Keratinocyte (primary cell): ENCODE results near the gene LAMA3. TPM values are rescaled to one million over a fixed set of nuclear protein-coding genes. Genes with fewer than 3 reads are reported as not detected.

Experiments
- DNase-seq: peaks from one replicate; pipeline ENCODE4 v3.0.0-alpha.2; 2011; ENCODE audit warnings: low read depth, missing footprints, low spot score
- FAIRE-seq: peaks from 2 replicates; lab custom pipeline; 2011; peaks lifted over from hg19 to GRCh38; lab: Jason Lieb, UNC
- H2AFZ ChIP-seq: 2 replicates; pipeline ENCODE4 v1.6.0; 2012; ENCODE audit warnings: low read length, control low read depth, inconsistent platforms; ENCODE audit not compliant: control insufficient read depth
- H3K27ac ChIP-seq: 2 replicates; pipeline ENCODE4 v1.5.1; 2011; ENCODE audit warnings: low read length; ENCODE audit not compliant: control insufficient read depth, insufficient read depth
- H3K27me3 ChIP-seq: 3 replicates; pipeline ENCODE4 v1.6.0; 2011; ENCODE audit warnings: low read length; ENCODE audit not compliant: control insufficient read depth, insufficient read depth; ENCODE audit errors: extremely low read depth
- H3K36me3 ChIP-seq, 2 experiments: 2 replicates in 1 of 2; 3 replicates in 1 of 2; pipeline ENCODE4 v1.5.1; 2011; ENCODE audit warnings: low read length in 2 of 2, mild to moderate bottlenecking in 1 of 2; ENCODE audit not compliant: control insufficient read depth in 2 of 2, insufficient read depth in 2 of 2; ENCODE audit errors: extremely low read depth in 1 of 2
- H3K4me1 ChIP-seq: 3 replicates; pipeline ENCODE4 v1.5.1; 2011; ENCODE audit warnings: low read length; ENCODE audit not compliant: control insufficient read depth, insufficient read depth; ENCODE audit errors: extremely low read depth
- H3K4me2 ChIP-seq: 3 replicates; pipeline ENCODE4 v1.6.0; 2011; ENCODE audit warnings: low read depth, low read length; ENCODE audit not compliant: control insufficient read depth, insufficient read depth; ENCODE audit errors: extremely low read depth
- H3K4me3 ChIP-seq, 3 experiments: fragments of 200-600 bp in 1 of 3; sonication (generic) in 1 of 3; 2 replicates in 2 of 3; 3 replicates in 1 of 3; pipeline ENCODE4 v1.5.1; 2011 to 2016; ENCODE audit warnings: low read length in 3 of 3, mild to moderate bottlenecking in 3 of 3, control low read depth in 2 of 3, inconsistent platforms in 1 of 3, low read depth in 1 of 3, mixed read lengths in 1 of 3, mixed run types in 1 of 3, moderate library complexity in 1 of 3; ENCODE audit not compliant: control insufficient read depth in 2 of 3, insufficient read depth in 2 of 3; ENCODE audit errors: extremely low read depth in 1 of 3
- H3K79me2 ChIP-seq: 2 replicates; pipeline ENCODE4 v1.6.0; 2012; ENCODE audit warnings: low read length; ENCODE audit not compliant: control insufficient read depth, insufficient read depth
- H3K9ac ChIP-seq: 3 replicates; pipeline ENCODE4 v1.6.0; 2011; ENCODE audit warnings: low read length; ENCODE audit not compliant: control insufficient read depth, insufficient read depth; ENCODE audit errors: extremely low read depth
- H3K9me1 ChIP-seq: 3 replicates; pipeline ENCODE4 v1.6.0; 2011; ENCODE audit warnings: low read length; ENCODE audit not compliant: control insufficient read depth, insufficient read depth; ENCODE audit errors: extremely low read depth
- H3K9me3 ChIP-seq: 2 replicates; pipeline ENCODE4 v1.5.1; 2012; ENCODE audit warnings: low read depth, low read length; ENCODE audit not compliant: control insufficient read depth
- H4K20me1 ChIP-seq: 3 replicates; pipeline ENCODE4 v1.6.0; 2011; ENCODE audit warnings: low read length; ENCODE audit not compliant: control insufficient read depth, insufficient read depth; ENCODE audit errors: extremely low read depth
- EZH2 ChIP-seq: IDR thresholded peaks from one replicate; pipeline ENCODE4 v1.6.1; 2012; ENCODE audit warnings: inconsistent platforms, mild to moderate bottlenecking, low read length, moderate library complexity
- dilution Hi-C: fragments of 300-500 bp; cut with MboI; formaldehyde crosslinking; loops from one replicate; pipeline ENCODE4 v1.7.0; 2020; ENCODE audit warnings: low sequenced_read_pairs; ENCODE audit not compliant: extremely low pct_ligation_motif_present
- polyA plus RNA-seq, 5 experiments: library from polyadenylated mRNA; depleted of rRNA in 3 of 5; stranded (reverse) in 3 of 5; stranded (forward) in 1 of 5; unstranded in 1 of 5; fragments of >200 nt; gene quantifications; 1 replicate in 1 of 5; 2 replicates in 3 of 5; 3 replicates in 1 of 5; pipeline versions ENCODE4 v1.2.1 to v1.2.3, GENCODE V29; 2011 to 2012; ENCODE audit warnings: missing spikeins in 2 of 5, low read depth in 1 of 5, low replicate concordance in 1 of 5
- TF ChIP-seq, protein P1 (sequence below), 3 experiments: IDR thresholded peaks in 1 of 3; conservative IDR thresholded peaks in 1 of 3; optimal IDR thresholded peaks in 1 of 3; 2 replicates in 2 of 3; 3 replicates in 1 of 3; pipeline versions ENCODE3 to v1.5.1; 2011; ENCODE audit warnings: low read length in 3 of 3, mild to moderate bottlenecking in 3 of 3, moderate library complexity in 2 of 3, control low read depth in 1 of 3, inconsistent platforms in 1 of 3; ENCODE audit not compliant: insufficient read depth in 2 of 3; ENCODE audit errors: extremely low read depth in 1 of 3

The LAMA3 gene
- polyA plus RNA-seq, 1 donor (not counting 4 experiments of a cell fraction or from before 2014, with no cell fraction given), result 1,944 TPM

DNA sequence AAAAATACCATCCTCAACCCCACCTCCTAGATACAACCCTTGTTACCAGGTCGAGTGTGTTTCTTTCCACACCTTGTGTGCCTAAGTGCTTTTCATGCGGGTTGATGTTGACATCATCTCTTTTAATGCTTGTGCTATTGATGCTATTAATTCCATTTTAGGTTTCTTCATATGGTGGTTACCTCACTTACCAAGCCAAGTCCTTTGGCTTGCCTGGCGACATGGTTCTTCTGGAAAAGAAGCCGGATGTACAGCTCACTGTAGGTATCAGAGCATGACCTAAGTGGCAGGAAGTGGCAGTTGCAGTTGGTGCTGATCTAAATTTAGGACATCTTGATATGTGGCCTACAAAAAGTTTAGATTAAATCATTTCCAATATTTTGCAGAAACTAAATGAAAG lies 175.4 kb downstream of the LAMA3 start:
- H3K36me3 ChIP-seq, result peaks cover 0 to 14% of the 10 kb centered on the region in 2 experiments
- H3K79me2 ChIP-seq, result no peaks in the 10 kb centered on the region
- H3K9ac ChIP-seq, result no peak overlapping the region
- no peaks in the 10 kb centered on the region for H3K9me1 ChIP-seq
- FAIRE-seq (no peak), DNase-seq (no peak)
- no peak overlapping the region for H2AFZ ChIP-seq
- H3K4me3 ChIP-seq, result no peak overlapping the region
- no peaks in the 10 kb centered on the region for H4K20me1 ChIP-seq
- no peak overlapping the region for H3K27ac ChIP-seq
- peaks cover 17% of the 10 kb centered on the region for H3K4me1 ChIP-seq
- H3K4me2 ChIP-seq, result no peak overlapping the region
- TF ChIP-seq, protein P1, sequence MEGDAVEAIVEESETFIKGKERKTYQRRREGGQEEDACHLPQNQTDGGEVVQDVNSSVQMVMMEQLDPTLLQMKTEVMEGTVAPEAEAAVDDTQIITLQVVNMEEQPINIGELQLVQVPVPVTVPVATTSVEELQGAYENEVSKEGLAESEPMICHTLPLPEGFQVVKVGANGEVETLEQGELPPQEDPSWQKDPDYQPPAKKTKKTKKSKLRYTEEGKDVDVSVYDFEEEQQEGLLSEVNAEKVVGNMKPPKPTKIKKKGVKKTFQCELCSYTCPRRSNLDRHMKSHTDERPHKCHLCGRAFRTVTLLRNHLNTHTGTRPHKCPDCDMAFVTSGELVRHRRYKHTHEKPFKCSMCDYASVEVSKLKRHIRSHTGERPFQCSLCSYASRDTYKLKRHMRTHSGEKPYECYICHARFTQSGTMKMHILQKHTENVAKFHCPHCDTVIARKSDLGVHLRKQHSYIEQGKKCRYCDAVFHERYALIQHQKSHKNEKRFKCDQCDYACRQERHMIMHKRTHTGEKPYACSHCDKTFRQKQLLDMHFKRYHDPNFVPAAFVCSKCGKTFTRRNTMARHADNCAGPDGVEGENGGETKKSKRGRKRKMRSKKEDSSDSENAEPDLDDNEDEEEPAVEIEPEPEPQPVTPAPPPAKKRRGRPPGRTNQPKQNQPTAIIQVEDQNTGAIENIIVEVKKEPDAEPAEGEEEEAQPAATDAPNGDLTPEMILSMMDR (optimal IDR thresholded peaks at IDR 0.05 in 1 of 3, IDR thresholded peaks at IDR 0.05 in 1 of 3, conservative IDR thresholded peaks at IDR 0.05 in 1 of 3; ENCODE audit: extremely low read depth in 1 of 3, insufficient read depth in 2 of 3, low read length in 3 of 3), result no peak
- H3K9me3 ChIP-seq, result no peaks in the 10 kb centered on the region
- dilution Hi-C loops, result no loop called here
- no peaks in the 10 kb centered on the region for H3K27me3 ChIP-seq

DNA sequence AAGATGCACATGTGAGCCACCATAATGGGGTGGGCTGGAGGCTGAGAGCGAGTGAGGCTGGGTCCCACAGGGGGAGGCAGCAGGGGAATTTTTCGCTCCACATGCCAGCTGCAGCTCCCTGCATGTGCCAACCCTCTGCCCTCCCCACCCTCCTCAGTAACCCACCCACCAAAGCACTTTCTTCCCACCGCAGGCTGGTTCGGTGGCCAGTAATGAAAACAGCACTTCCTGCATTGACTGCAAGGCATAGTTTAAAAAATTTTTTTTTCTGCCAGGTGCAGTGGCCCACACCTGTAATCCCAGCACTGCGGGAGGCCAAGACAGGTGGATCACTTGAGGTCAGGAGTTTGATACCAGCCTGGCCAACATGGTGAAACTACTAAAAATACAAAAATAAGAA lies 177.8 kb downstream of the LAMA3 start:
- H3K27me3 ChIP-seq, result no peaks in the 10 kb centered on the region
- peaks cover 27% of the 10 kb centered on the region for H3K4me1 ChIP-seq
- dilution Hi-C loops, result no loop called here
- no peak overlapping the region for H2AFZ ChIP-seq
- H3K79me2 ChIP-seq, result no peaks in the 10 kb centered on the region
- FAIRE-seq (no peak), DNase-seq (no peak)
- H4K20me1 ChIP-seq, result no peaks in the 10 kb centered on the region
- no peak overlapping the region for H3K9ac ChIP-seq
- no peaks in the 10 kb centered on the region for H3K9me3 ChIP-seq
- TF ChIP-seq, protein P1 (optimal IDR thresholded peaks at IDR 0.05 in 1 of 3, IDR thresholded peaks at IDR 0.05 in 1 of 3, conservative IDR thresholded peaks at IDR 0.05 in 1 of 3; ENCODE audit: extremely low read depth in 1 of 3, insufficient read depth in 2 of 3, low read length in 3 of 3), result no peak
- TF ChIP-seq EZH2, result no peak
- H3K4me2 ChIP-seq, result no peak overlapping the region
- no peak overlapping the region for H3K27ac ChIP-seq
- no peaks in the 10 kb centered on the region for H3K9me1 ChIP-seq
- H3K36me3 ChIP-seq, result peaks cover 0 to 14% of the 10 kb centered on the region in 2 experiments
- H3K4me3 ChIP-seq, result no peak overlapping the region
